Activated T-cell treated with anti-CD3 and anti-CD28 coated beads, Interleukin-2, amount 50 U/mL, for 4 hours (primary cell): ENCODE data around the gene KRT79. TPM values are rescaled to one million over a fixed set of nuclear protein-coding genes. Genes with fewer than 3 reads are reported as not detected.

ENCODE experiments used
- ATAC-seq, 2 donors: fragments of 200-7000 bp; cut with Tn5 transposase; one replicate each; pipeline ENCODE4 v1.10.0; 2021
- DNase-seq: peaks from one replicate; pipeline ENCODE4 v3.0.0-alpha.2; 2020
- H3K27me3 Mint-ChIP-seq: one replicate; pipeline ENCODE4 v1.8.0; 2021; ENCODE audit warnings: low read depth, mixed read lengths
- H3K36me3 Mint-ChIP-seq: one replicate; pipeline ENCODE4 v1.8.0; 2022; ENCODE audit warnings: mixed read lengths; ENCODE audit not compliant: insufficient read depth
- H3K4me1 Mint-ChIP-seq: one replicate; pipeline ENCODE4 v1.8.0; 2021; ENCODE audit warnings: low read depth, mixed read lengths
- H3K4me3 Mint-ChIP-seq: one replicate; pipeline ENCODE4 v1.8.0; 2021; ENCODE audit warnings: mild to moderate bottlenecking, moderate library complexity, mixed read lengths
- H3K9me3 Mint-ChIP-seq: one replicate; pipeline ENCODE4 v1.8.0; 2021; ENCODE audit warnings: mixed read lengths
- total RNA-seq, 3 donors: library from RNA; stranded (reverse); gene quantifications; one replicate each; pipeline ENCODE4 v1.2.1, GENCODE V29; 2021

The KRT79 gene
- total RNA-seq, 3 donors from 2014 or later = 0.10 to 0.16 TPM; not detected in 1

GRCh38 chr12:52791271-52792184 lies 42.6 kb downstream of the KRT79 start:
- Mint-ChIP-seq H3K4me1 (peaks cover 7% of the 10 kb centered on the region), H3K27me3 (peaks cover 26% of the 10 kb centered on the region), H3K36me3 (no peaks in the 10 kb centered on the region), H3K4me3 (no peak overlapping the region), H3K9me3 (no peaks in the 10 kb centered on the region)
- ATAC-seq = no peak
- no peak for DNase-seq

GRCh38 chr12:52790427-52791270 lies 43.5 kb downstream of the KRT79 start:
- peaks cover 2% of the 10 kb centered on the region for H3K9me3 Mint-ChIP-seq
- no peaks in the 10 kb centered on the region for H3K36me3 Mint-ChIP-seq
- ATAC-seq = no peak
- H3K4me1 Mint-ChIP-seq = peaks cover 7% of the 10 kb centered on the region
- no peak for DNase-seq
- peaks cover 26% of the 10 kb centered on the region for H3K27me3 Mint-ChIP-seq
- H3K4me3 Mint-ChIP-seq = no peak overlapping the region

GRCh38 chr12:52789637-52790426 lies 44.3 kb downstream of the KRT79 start:
- Mint-ChIP-seq H3K4me1 (peaks cover 7% of the 10 kb centered on the region), H3K36me3 (no peaks in the 10 kb centered on the region), H3K9me3 (peaks cover 3% of the 10 kb centered on the region), H3K4me3 (peak overlapping the region; percentile 8), H3K27me3 (peaks cover 31% of the 10 kb centered on the region)
- peak in 1 of 2 donors; percentile 25 for ATAC-seq
- DNase-seq = no peak

- peaks cover 33% of the 10 kb centered on the region for H3K27me3 Mint-ChIP-seq
- H3K4me3 Mint-ChIP-seq = peak overlapping the region; percentile 8
- ATAC-seq (no peak), DNase-seq (no peak)
- H3K36me3 Mint-ChIP-seq = no peaks in the 10 kb centered on the region
- H3K4me1 Mint-ChIP-seq = peaks cover 7% of the 10 kb centered on the region
- peaks cover 3% of the 10 kb centered on the region for H3K9me3 Mint-ChIP-seq
Observed at GRCh38 chr12:52788876-52789636, 45.1 kb downstream of the KRT79 start.

GRCh38 chr12:52788192-52788875 lies 45.8 kb downstream of the KRT79 start:
- peaks cover 3% of the 10 kb centered on the region for H3K9me3 Mint-ChIP-seq

GRCh38 chr12:52787324-52788191 lies 46.6 kb downstream of the KRT79 start:
- no peak for DNase-seq

More at GRCh38 chr12:52788192-52788875, 45.8 kb downstream of the KRT79 start:
- no peak overlapping the region for H3K4me3 Mint-ChIP-seq
- H3K4me1 Mint-ChIP-seq = peaks cover 7% of the 10 kb centered on the region
- peaks cover 36% of the 10 kb centered on the region for H3K27me3 Mint-ChIP-seq
- DNase-seq (no peak), ATAC-seq (no peak)
- H3K36me3 Mint-ChIP-seq = no peaks in the 10 kb centered on the region

GRCh38 chr12:52784909-52785308 lies 49.2 kb downstream of the KRT79 start:
- Mint-ChIP-seq H3K36me3 (no peaks in the 10 kb centered on the region), H3K4me1 (peaks cover 7% of the 10 kb centered on the region), H3K27me3 (peaks cover 24% of the 10 kb centered on the region)

More at GRCh38 chr12:52787324-52788191, 46.6 kb downstream of the KRT79 start:
- peaks cover 36% of the 10 kb centered on the region for H3K27me3 Mint-ChIP-seq
- no peak for ATAC-seq
- H3K4me3 Mint-ChIP-seq = no peak overlapping the region
- H3K4me1 Mint-ChIP-seq = peaks cover 7% of the 10 kb centered on the region
- H3K36me3 Mint-ChIP-seq = no peaks in the 10 kb centered on the region
- peaks cover 3% of the 10 kb centered on the region for H3K9me3 Mint-ChIP-seq

GRCh38 chr12:52783563-52784316 lies 50.4 kb downstream of the KRT79 start:
- H3K36me3 Mint-ChIP-seq = no peaks in the 10 kb centered on the region
- ATAC-seq (no peak), DNase-seq (no peak)
- peaks cover 14% of the 10 kb centered on the region for H3K27me3 Mint-ChIP-seq
- no peak overlapping the region for H3K4me3 Mint-ChIP-seq
- peaks cover 3% of the 10 kb centered on the region for H3K9me3 Mint-ChIP-seq
- no peaks in the 10 kb centered on the region for H3K4me1 Mint-ChIP-seq

More at GRCh38 chr12:52784909-52785308, 49.2 kb downstream of the KRT79 start:
- no peak for ATAC-seq
- no peak overlapping the region for H3K4me3 Mint-ChIP-seq
- peaks cover 3% of the 10 kb centered on the region for H3K9me3 Mint-ChIP-seq
- no peak for DNase-seq

- H3K9me3 Mint-ChIP-seq = peaks cover 3% of the 10 kb centered on the region
- ATAC-seq (no peak), DNase-seq (no peak)
- no peaks in the 10 kb centered on the region for H3K4me1 Mint-ChIP-seq
- no peak overlapping the region for H3K4me3 Mint-ChIP-seq
- H3K27me3 Mint-ChIP-seq = peaks cover 10% of the 10 kb centered on the region
- H3K36me3 Mint-ChIP-seq = no peaks in the 10 kb centered on the region
Observed at GRCh38 chr12:52782502-52782901, 51.6 kb downstream of the KRT79 start.

GRCh38 chr12:52781399-52782082 lies 52.6 kb downstream of the KRT79 start:
- ATAC-seq = no peak
- Mint-ChIP-seq H3K4me1 (no peaks in the 10 kb centered on the region), H3K27me3 (peaks cover 10% of the 10 kb centered on the region), H3K36me3 (no peaks in the 10 kb centered on the region), H3K4me3 (no peak overlapping the region), H3K9me3 (peaks cover 3% of the 10 kb centered on the region)
- DNase-seq = no peak

GRCh38 chr12:52779914-52780313 lies 54.2 kb downstream of the KRT79 start:
- H3K27me3 Mint-ChIP-seq = peaks cover 5% of the 10 kb centered on the region
- H3K4me1 Mint-ChIP-seq = no peaks in the 10 kb centered on the region
- ATAC-seq (no peak), DNase-seq (no peak)
- no peak overlapping the region for H3K4me3 Mint-ChIP-seq
- no peaks in the 10 kb centered on the region for H3K9me3 Mint-ChIP-seq
- no peaks in the 10 kb centered on the region for H3K36me3 Mint-ChIP-seq
